Psoas muscle (tissue), 8 donors: ENCODE results near the gene PXMP2. TPM values are rescaled to one million over a fixed set of nuclear protein-coding genes. Genes with fewer than 3 reads are reported as not detected.

ENCODE experiments used
- ATAC-seq, 4 donors: fragments of 200-7000 bp; cut with Tn5 transposase; one replicate each; pipeline ENCODE4 v1.9.1; 2020; ENCODE audit warnings: moderate library complexity in 3 of 4, mild to moderate bottlenecking in 2 of 4
- DNase-seq, 2 donors: peaks; one replicate each; pipeline ENCODE4 v3.0.0-alpha.2; 2020
- H3K27ac ChIP-seq: fragments of 200-600 bp; one replicate; pipeline ENCODE4 v1.8.0; 2022
- H3K27me3 ChIP-seq, 3 donors: fragments of 200-600 bp in 1 of 3; one replicate each; pipeline versions ENCODE4 v1.6.1 to v1.8.0; 2013 to 2022; ENCODE audit warnings: low read length in 2 of 3, mild to moderate bottlenecking in 2 of 3, moderate library complexity in 1 of 3; ENCODE audit not compliant: insufficient read depth in 3 of 3
- H3K36me3 ChIP-seq, 2 donors: fragments of 200-600 bp in 1 of 2; one replicate each; pipeline versions ENCODE4 v1.6.1 to v1.8.0; 2013 to 2022; ENCODE audit warnings: low read depth in 1 of 2, mild to moderate bottlenecking in 1 of 2, moderate library complexity in 1 of 2; ENCODE audit not compliant: insufficient read depth in 1 of 2
- H3K4me1 ChIP-seq: fragments of 200-600 bp; one replicate; pipeline ENCODE4 v1.8.0; 2022
- H3K4me3 ChIP-seq: fragments of 200-600 bp; one replicate; pipeline ENCODE4 v1.8.0; 2022; ENCODE audit warnings: mild to moderate bottlenecking
- H3K9me3 ChIP-seq: fragments of 200-600 bp; one replicate; pipeline ENCODE4 v1.8.0; 2022
- CTCF ChIP-seq: fragments of 200-600 bp; IDR thresholded peaks from one replicate; pipeline ENCODE4 v1.8.0; 2022; ENCODE audit warnings: antibody characterized with exemption
- WGBS, 3 donors: extraction: QIAGEN DNeasy Blood & Tissue Kit; methylation state at CpG; one replicate each; pipeline versions ENCODE4 v1.1.6 to v1.1.7; 2013; 5-methylcytosine and 5-hydroxymethylcytosine counted together
- intact Hi-C, 2 donors: fragments of 100-400 bp; cut with DNase I; formaldehyde crosslinking; loops; one replicate each; pipeline versions ENCODE4 v1.11.0 to v1.14.2; 2022
- polyA plus RNA-seq, 3 donors: library from polyadenylated mRNA; stranded (reverse); fragments of 200-250 nt; gene quantifications; one replicate each; pipeline ENCODE4 v1.2.3, GENCODE V29; 2013
- total RNA-seq, 4 donors: library from RNA; stranded (reverse); fragmentation: NEBNext Ultra II Directional in 2 of 4; extraction: Animal tissue kit (Norgen Biotek cat#: 25700) in 2 of 4; gene quantifications; one replicate each; pipeline versions ENCODE4 v1.2.1 to v1.2.4, GENCODE V29; 2021 to 2023
- donor health status: healthy with polysubstance abuse.
- donor health status: DM: no; HTN: no; CAD: no; lungs with moderate emphysema.
- donor health status: Bipolar disorder and iron deficiency.
- donor health status: healthy.
- donor health status: DM: yes; HTN: yes; CAD: no.
- donor health status: DM: no; HTN: no; CAD: no.
- donor health status: DM: no; HTN: no; CAD: no.
- donor health status: DM: yes; HTN: yes; CAD: no.

The PXMP2 gene
- total and polyA plus RNA-seq, 7 donors = 13.1 to 36.8 (median 22.4) TPM

- 85 to 94% (median 88%) methylated on average over 10 of the region's 10 CpGs for WGBS, 3 donors
- H3K27ac ChIP-seq = no peak overlapping the region
- peaks cover under 1 to 65% of the 10 kb centered on the region in 2 donors for H3K36me3 ChIP-seq
- no peaks in the 10 kb centered on the region for H3K4me1 ChIP-seq
- no peak for TF ChIP-seq CTCF
- intact Hi-C loops = loop anchor here in 1 of 2 donors (2.0 kb wide), 1 partner anchor 226 kb away; no protein-coding TSS in a partner anchor
- no peak for ATAC-seq
- no peaks in the 10 kb centered on the region for H3K27me3 ChIP-seq
- DNase-seq = no peak
- H3K4me3 ChIP-seq = no peak overlapping the region
- H3K9me3 ChIP-seq = no peaks in the 10 kb centered on the region
These were observed 46.5 kb upstream of the PXMP2 start for GRCh38 chr12:132640936-132641335.

GRCh38 chr12:132641811-132642650 lies 45.4 kb upstream of the PXMP2 start:
- ATAC-seq (no peak), DNase-seq (no peak)
- no peak for TF ChIP-seq CTCF
- Histone ChIP-seq H3K4me3 (no peak overlapping the region), H3K36me3 (peaks cover 2 to 68% of the 10 kb centered on the region in 2 donors), H3K4me1 (no peaks in the 10 kb centered on the region), H3K27ac (no peak overlapping the region), H3K27me3 (no peaks in the 10 kb centered on the region), H3K9me3 (no peaks in the 10 kb centered on the region)
- 95 to 97% (median 95%) methylated on average over 27 to 28 of the region's 28 CpGs for WGBS, 3 donors
- intact Hi-C loops = loop anchor here in 1 of 2 donors (2.0 kb wide), 1 partner anchor 227 kb away; no protein-coding TSS in a partner anchor

GRCh38 chr12:132642846-132643835 lies 44.2 kb upstream of the PXMP2 start:
- DNase-seq = no peak
- no peak for ATAC-seq
- Histone ChIP-seq H3K27me3 (no peaks in the 10 kb centered on the region), H3K4me3 (no peak overlapping the region), H3K4me1 (no peaks in the 10 kb centered on the region), H3K9me3 (no peaks in the 10 kb centered on the region), H3K36me3 (peaks cover 2 to 67% of the 10 kb centered on the region in 2 donors), H3K27ac (no peak overlapping the region)
- 94 to 98% (median 95%) methylated on average over 30 of the region's 30 CpGs for WGBS, 3 donors
- TF ChIP-seq CTCF = no peak
- intact Hi-C loops = no loop called here

GRCh38 chr12:132646850-132647249 lies 40.5 kb upstream of the PXMP2 start:
- DNase-seq (no peak), ATAC-seq (no peak)
- Histone ChIP-seq H3K27me3 (no peaks in the 10 kb centered on the region), H3K36me3 (peaks cover 2 to 79% of the 10 kb centered on the region in 2 donors), H3K9me3 (no peaks in the 10 kb centered on the region), H3K27ac (no peak overlapping the region), H3K4me1 (no peaks in the 10 kb centered on the region), H3K4me3 (no peak overlapping the region)
- 92 to 95% (median 95%) methylated on average over 7 of the region's 7 CpGs for WGBS, 3 donors
- TF ChIP-seq CTCF = no peak
- intact Hi-C loops = no loop called here
